Measurements from ENCODE around the gene DHX29.

DHX29 gene

DNA sequence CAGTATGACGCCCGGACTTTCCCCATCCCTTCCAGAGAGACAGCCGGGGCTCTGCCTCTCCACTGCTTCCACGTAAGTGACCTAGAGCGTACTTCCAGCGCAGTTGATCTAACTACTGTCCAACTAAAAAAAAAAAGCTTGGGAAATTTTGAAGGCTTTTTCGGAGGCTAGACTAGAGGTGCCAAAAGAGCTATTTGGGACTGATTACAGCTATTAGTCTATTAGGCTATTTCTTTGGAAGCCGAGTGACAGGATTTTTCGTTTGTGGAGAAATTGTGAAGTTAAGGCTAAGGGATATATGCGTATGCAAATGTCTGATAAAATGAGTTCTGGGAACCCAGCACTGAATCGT lies 75.6 kb downstream of the DHX29 start:
- TF ChIP-seq EGR1 (IDR thresholded peaks at IDR 0.05) = no peak
- TF ChIP-seq TEAD4 (IDR thresholded peaks at IDR 0.05) = no peak
- TF ChIP-seq NFIC (IDR thresholded peaks at IDR 0.05) = no peak
- TF ChIP-seq CEBPB (IDR thresholded peaks at IDR 0.05) = no peak
- TF ChIP-seq YY1 (IDR thresholded peaks at IDR 0.05; ENCODE audit: low read depth) = no peak
- TF ChIP-seq TAF1 (IDR thresholded peaks at IDR 0.05; ENCODE audit: low read depth) = no peak
- TF ChIP-seq, protein P1, sequence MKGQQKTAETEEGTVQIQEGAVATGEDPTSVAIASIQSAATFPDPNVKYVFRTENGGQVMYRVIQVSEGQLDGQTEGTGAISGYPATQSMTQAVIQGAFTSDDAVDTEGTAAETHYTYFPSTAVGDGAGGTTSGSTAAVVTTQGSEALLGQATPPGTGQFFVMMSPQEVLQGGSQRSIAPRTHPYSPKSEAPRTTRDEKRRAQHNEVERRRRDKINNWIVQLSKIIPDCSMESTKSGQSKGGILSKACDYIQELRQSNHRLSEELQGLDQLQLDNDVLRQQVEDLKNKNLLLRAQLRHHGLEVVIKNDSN (IDR thresholded peaks at IDR 0.05) = no peak
- no peak for TF ChIP-seq ZBTB7A (IDR thresholded peaks at IDR 0.05; ENCODE audit: low read depth)
- no peak for TF ChIP-seq TCF12 (IDR thresholded peaks at IDR 0.05; ENCODE audit: low read depth)
- no peak for TF ChIP-seq CREB1 (IDR thresholded peaks at IDR 0.05; ENCODE audit: low read depth)
- no peak for TF ChIP-seq FOXM1 (IDR thresholded peaks at IDR 0.05; ENCODE audit: borderline replicate concordance, low read depth)
- no peak for TF ChIP-seq RAD21 (IDR thresholded peaks at IDR 0.05; ENCODE audit: low read depth)
- TF ChIP-seq, protein P2, sequence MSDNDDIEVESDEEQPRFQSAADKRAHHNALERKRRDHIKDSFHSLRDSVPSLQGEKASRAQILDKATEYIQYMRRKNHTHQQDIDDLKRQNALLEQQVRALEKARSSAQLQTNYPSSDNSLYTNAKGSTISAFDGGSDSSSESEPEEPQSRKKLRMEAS (IDR thresholded peaks at IDR 0.05) = no peak
- TF ChIP-seq REST (IDR thresholded peaks at IDR 0.05; ENCODE audit: low read depth) = no peak
- no peak for TF ChIP-seq EP300 (IDR thresholded peaks at IDR 0.05; ENCODE audit: borderline replicate concordance)

DNA sequence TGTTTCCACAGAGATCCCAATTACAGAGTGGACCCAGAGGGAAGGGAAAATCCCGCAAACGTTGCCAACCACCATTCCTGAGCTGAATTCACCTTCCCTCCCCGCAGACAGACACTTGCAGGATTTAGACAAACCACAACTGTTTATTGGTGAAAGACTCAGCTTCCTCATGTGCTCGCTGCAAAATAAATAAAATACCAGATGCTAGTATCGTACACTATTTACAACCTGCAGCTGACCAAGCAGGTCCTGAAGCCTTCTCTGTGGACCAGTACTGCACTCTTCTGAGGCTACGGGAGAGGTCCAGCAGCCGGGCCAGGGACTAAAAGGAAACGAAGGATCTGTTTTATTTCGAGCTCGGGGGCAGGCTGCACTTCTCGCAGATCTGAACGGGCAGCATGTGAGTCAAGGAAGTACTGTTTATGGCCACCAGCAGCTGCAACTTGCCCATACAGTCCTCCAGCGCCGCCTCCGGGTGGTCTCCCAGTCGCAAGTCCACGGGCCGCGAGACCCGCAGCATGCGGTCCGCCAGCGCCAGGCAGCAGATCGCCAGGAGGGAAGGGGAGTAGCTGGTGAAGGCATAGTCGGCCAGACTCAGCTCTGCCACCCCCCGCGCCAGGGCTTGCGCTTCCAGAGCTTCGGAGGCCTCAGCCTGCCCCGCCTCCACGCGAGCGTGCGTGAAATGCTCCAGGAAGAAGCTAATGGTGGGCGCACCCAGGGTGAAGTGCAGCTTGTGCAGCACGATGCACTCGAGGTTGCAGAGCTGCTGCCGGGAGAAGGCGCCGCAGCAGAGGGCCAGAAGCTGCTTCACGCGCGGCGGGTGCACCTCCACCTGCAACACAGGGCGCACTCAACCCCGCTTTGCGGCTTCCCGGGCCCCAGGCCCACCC lies 76.2 kb downstream of the DHX29 start:
- TF ChIP-seq NFIC (IDR thresholded peaks at IDR 0.05) (no peak), FOXM1 (IDR thresholded peaks at IDR 0.05; ENCODE audit: borderline replicate concordance, low read depth) (no peak), ZBTB7A (IDR thresholded peaks at IDR 0.05; ENCODE audit: low read depth) (no peak), CREB1 (IDR thresholded peaks at IDR 0.05; ENCODE audit: low read depth) (no peak), TCF12 (IDR thresholded peaks at IDR 0.05; ENCODE audit: low read depth) (no peak)
- TF ChIP-seq, protein P1 (IDR thresholded peaks at IDR 0.05) = no peak

- TF ChIP-seq EGR1 (IDR thresholded peaks at IDR 0.05) = no peak
- TF ChIP-seq TAF1 (IDR thresholded peaks at IDR 0.05; ENCODE audit: low read depth) = no peak
- no peak for TF ChIP-seq YY1 (IDR thresholded peaks at IDR 0.05; ENCODE audit: low read depth)
- no peak for TF ChIP-seq CEBPB (IDR thresholded peaks at IDR 0.05)
- no peak for TF ChIP-seq TCF12 (IDR thresholded peaks at IDR 0.05; ENCODE audit: low read depth)
- no peak for TF ChIP-seq CREB1 (IDR thresholded peaks at IDR 0.05; ENCODE audit: low read depth)
- no peak for TF ChIP-seq NFIC (IDR thresholded peaks at IDR 0.05)
- TF ChIP-seq, protein P2 (IDR thresholded peaks at IDR 0.05) = no peak
- TF ChIP-seq TEAD4 (IDR thresholded peaks at IDR 0.05) = no peak
- no peak for TF ChIP-seq RAD21 (IDR thresholded peaks at IDR 0.05; ENCODE audit: low read depth)
- no peak for TF ChIP-seq REST (IDR thresholded peaks at IDR 0.05; ENCODE audit: low read depth)
- no peak for TF ChIP-seq EP300 (IDR thresholded peaks at IDR 0.05; ENCODE audit: borderline replicate concordance)
- no peak for TF ChIP-seq FOXM1 (IDR thresholded peaks at IDR 0.05; ENCODE audit: borderline replicate concordance, low read depth)
- TF ChIP-seq, protein P1 (IDR thresholded peaks at IDR 0.05) = no peak
- no peak for TF ChIP-seq ZBTB7A (IDR thresholded peaks at IDR 0.05; ENCODE audit: low read depth)
These were observed 77.3 kb downstream of the DHX29 start for GRCh38 chr5:55230086-55230629.

DNA sequence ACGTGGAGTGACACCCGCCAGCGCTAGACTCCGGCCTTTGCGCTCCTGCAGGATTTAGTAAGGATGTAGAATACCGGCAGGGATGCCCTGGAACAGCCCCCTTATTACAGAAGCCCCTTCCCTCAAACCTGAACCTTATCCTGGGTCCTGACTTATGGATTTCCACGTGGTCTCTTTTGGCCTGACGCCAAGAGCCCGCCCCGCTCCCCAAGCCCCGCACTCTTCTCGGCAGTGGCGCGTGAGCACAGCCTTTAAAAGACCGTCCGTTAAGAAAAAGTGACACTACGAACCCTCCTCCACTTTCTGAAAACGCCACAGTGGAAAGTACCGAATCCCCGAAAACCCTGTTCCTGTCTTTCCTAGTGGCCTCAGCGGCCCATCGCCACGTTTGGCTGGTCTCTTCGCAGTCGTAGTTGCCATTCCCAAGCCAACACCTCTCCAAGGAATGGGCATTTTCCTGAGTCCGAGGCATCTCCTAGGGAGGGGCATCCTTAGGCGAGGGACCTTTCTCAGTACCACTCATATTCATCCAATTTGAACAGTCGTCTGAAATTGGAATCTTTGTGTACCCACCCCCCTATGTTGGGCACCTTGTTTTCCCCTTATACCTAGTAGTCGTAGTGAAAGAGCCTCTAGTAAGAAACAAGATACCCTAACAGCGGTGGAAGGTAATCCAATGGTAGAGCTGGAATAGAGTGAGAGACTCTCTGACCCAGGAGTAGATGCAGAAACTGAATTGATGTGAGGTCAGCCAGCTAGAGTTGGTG lies 79.6 kb downstream of the DHX29 start:
- TF ChIP-seq TCF12 (IDR thresholded peaks at IDR 0.05; ENCODE audit: low read depth) (no peak), CREB1 (IDR thresholded peaks at IDR 0.05; ENCODE audit: low read depth) (no peak), CEBPB (IDR thresholded peaks at IDR 0.05) (no peak), NFIC (IDR thresholded peaks at IDR 0.05) (peak; percentile 56), REST (IDR thresholded peaks at IDR 0.05; ENCODE audit: low read depth) (no peak), YY1 (IDR thresholded peaks at IDR 0.05; ENCODE audit: low read depth) (no peak), TAF1 (IDR thresholded peaks at IDR 0.05; ENCODE audit: low read depth) (no peak), ZBTB7A (IDR thresholded peaks at IDR 0.05; ENCODE audit: low read depth) (peak; percentile 7; the same call in 1 of the 2 replicates), FOXM1 (IDR thresholded peaks at IDR 0.05; ENCODE audit: borderline replicate concordance, low read depth) (no peak)
- TF ChIP-seq, protein P2 (IDR thresholded peaks at IDR 0.05) = 0 out of 2 replicates have a peak, but pooled peaks have one; percentile 15

Measured in Ishikawa (cell line).